Measurements from ENCODE around the gene GCH1.

DNA sequence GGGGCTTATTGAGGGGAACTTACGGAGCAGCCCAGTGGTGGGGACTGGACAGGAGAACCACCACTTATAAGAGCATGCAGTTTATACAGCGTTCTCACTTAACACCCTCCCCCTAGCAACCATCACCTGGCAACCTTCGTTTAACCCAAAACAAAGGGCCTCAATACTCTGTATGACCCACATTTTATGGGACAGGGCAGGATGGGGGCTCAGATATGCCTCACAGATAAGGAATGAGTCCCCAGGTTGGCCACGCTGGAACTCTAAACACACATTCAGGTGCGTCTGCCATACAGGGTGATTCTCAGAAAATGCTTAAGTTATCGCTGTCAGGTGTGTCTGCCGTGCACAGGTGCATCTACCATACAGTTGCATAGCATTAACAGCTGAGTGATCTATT, 99.2 kb downstream of the GCH1 start:
- TF ChIP-seq, protein P1, sequence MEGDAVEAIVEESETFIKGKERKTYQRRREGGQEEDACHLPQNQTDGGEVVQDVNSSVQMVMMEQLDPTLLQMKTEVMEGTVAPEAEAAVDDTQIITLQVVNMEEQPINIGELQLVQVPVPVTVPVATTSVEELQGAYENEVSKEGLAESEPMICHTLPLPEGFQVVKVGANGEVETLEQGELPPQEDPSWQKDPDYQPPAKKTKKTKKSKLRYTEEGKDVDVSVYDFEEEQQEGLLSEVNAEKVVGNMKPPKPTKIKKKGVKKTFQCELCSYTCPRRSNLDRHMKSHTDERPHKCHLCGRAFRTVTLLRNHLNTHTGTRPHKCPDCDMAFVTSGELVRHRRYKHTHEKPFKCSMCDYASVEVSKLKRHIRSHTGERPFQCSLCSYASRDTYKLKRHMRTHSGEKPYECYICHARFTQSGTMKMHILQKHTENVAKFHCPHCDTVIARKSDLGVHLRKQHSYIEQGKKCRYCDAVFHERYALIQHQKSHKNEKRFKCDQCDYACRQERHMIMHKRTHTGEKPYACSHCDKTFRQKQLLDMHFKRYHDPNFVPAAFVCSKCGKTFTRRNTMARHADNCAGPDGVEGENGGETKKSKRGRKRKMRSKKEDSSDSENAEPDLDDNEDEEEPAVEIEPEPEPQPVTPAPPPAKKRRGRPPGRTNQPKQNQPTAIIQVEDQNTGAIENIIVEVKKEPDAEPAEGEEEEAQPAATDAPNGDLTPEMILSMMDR (IDR thresholded peaks at IDR 0.05; ENCODE audit: insufficient read depth, low read length) = no peak
- no peak for TF ChIP-seq POLR2AphosphoS5 (IDR thresholded peaks at IDR 0.05; ENCODE audit: low read depth)
- TF ChIP-seq, protein P2, sequence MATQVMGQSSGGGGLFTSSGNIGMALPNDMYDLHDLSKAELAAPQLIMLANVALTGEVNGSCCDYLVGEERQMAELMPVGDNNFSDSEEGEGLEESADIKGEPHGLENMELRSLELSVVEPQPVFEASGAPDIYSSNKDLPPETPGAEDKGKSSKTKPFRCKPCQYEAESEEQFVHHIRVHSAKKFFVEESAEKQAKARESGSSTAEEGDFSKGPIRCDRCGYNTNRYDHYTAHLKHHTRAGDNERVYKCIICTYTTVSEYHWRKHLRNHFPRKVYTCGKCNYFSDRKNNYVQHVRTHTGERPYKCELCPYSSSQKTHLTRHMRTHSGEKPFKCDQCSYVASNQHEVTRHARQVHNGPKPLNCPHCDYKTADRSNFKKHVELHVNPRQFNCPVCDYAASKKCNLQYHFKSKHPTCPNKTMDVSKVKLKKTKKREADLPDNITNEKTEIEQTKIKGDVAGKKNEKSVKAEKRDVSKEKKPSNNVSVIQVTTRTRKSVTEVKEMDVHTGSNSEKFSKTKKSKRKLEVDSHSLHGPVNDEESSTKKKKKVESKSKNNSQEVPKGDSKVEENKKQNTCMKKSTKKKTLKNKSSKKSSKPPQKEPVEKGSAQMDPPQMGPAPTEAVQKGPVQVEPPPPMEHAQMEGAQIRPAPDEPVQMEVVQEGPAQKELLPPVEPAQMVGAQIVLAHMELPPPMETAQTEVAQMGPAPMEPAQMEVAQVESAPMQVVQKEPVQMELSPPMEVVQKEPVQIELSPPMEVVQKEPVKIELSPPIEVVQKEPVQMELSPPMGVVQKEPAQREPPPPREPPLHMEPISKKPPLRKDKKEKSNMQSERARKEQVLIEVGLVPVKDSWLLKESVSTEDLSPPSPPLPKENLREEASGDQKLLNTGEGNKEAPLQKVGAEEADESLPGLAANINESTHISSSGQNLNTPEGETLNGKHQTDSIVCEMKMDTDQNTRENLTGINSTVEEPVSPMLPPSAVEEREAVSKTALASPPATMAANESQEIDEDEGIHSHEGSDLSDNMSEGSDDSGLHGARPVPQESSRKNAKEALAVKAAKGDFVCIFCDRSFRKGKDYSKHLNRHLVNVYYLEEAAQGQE (IDR thresholded peaks at IDR 0.05; ENCODE audit: insufficient replicate concordance, low read depth) = no peak

Data from HL-60 (cell line).